ENCODE results near the gene CTF1. TPM values are rescaled to one million over a fixed set of nuclear protein-coding genes. Genes with fewer than 3 reads are reported as not detected.

The CTF1 gene
- polyA plus RNA-seq, 1 donor: 4.0 TPM

GRCh38 chr16:30867747-30868146, 28.7 kb upstream of the CTF1 start:
- H3K27ac ChIP-seq (ENCODE audit: low read length): no peak overlapping the region
- H3K4me3 ChIP-seq (ENCODE audit: low read length): no peak overlapping the region
- no peaks in the 10 kb centered on the region for H3K4me1 ChIP-seq (ENCODE audit: control insufficient read depth, insufficient read depth, low read length)
- H3K9me3 ChIP-seq (ENCODE audit: control insufficient read depth, low read depth, low read length): peaks cover 4% of the 10 kb centered on the region
- H3K36me3 ChIP-seq (ENCODE audit: control insufficient read depth, insufficient read depth, low read length): peaks cover 6% of the 10 kb centered on the region
- H3K27me3 ChIP-seq (ENCODE audit: control insufficient read depth, insufficient read depth, low read length): no peaks in the 10 kb centered on the region
- DNase-seq: no peak
- WGBS (ENCODE audit: insufficient coverage, low lambda C conversion rate): no CpG with 5 or more reads among the region's 5 CpGs

- Histone ChIP-seq H3K4me1 (ENCODE audit: control insufficient read depth, insufficient read depth, low read length) (peaks cover 4% of the 10 kb centered on the region), H3K27me3 (ENCODE audit: control insufficient read depth, insufficient read depth, low read length) (no peaks in the 10 kb centered on the region), H3K9me3 (ENCODE audit: control insufficient read depth, low read depth, low read length) (peaks cover 3% of the 10 kb centered on the region), H3K36me3 (ENCODE audit: control insufficient read depth, insufficient read depth, low read length) (peaks cover 6% of the 10 kb centered on the region), H3K4me3 (ENCODE audit: low read length) (no peak overlapping the region), H3K27ac (ENCODE audit: low read length) (no peak overlapping the region)
- no peak for DNase-seq
- WGBS (ENCODE audit: insufficient coverage, low lambda C conversion rate): no CpG with 5 or more reads among the region's 6 CpGs
These were observed 25.5 kb upstream of the CTF1 start for GRCh38 chr16:30870904-30871303.

- Histone ChIP-seq H3K4me3 (ENCODE audit: low read length) (peak overlapping the region; percentile 88), H3K9me3 (ENCODE audit: control insufficient read depth, low read depth, low read length) (peaks cover 3% of the 10 kb centered on the region), H3K27ac (ENCODE audit: low read length) (peak overlapping the region; percentile 86), H3K36me3 (ENCODE audit: control insufficient read depth, insufficient read depth, low read length) (peaks cover 12% of the 10 kb centered on the region), H3K27me3 (ENCODE audit: control insufficient read depth, insufficient read depth, low read length) (no peaks in the 10 kb centered on the region), H3K4me1 (ENCODE audit: control insufficient read depth, insufficient read depth, low read length) (peaks cover 14% of the 10 kb centered on the region)
- no peak for DNase-seq
- no CpG with 5 or more reads among the region's 23 CpGs for WGBS (ENCODE audit: insufficient coverage, low lambda C conversion rate)
These were observed 22.1 kb upstream of the CTF1 start for GRCh38 chr16:30874244-30874820.

GRCh38 chr16:30874821-30875717, 21.3 kb upstream of the CTF1 start:
- Histone ChIP-seq H3K27me3 (ENCODE audit: control insufficient read depth, insufficient read depth, low read length) (no peaks in the 10 kb centered on the region), H3K4me1 (ENCODE audit: control insufficient read depth, insufficient read depth, low read length) (peaks cover 14% of the 10 kb centered on the region), H3K27ac (ENCODE audit: low read length) (peak overlapping the region; percentile 86), H3K4me3 (ENCODE audit: low read length) (peak overlapping the region; percentile 88), H3K9me3 (ENCODE audit: control insufficient read depth, low read depth, low read length) (peaks cover 3% of the 10 kb centered on the region), H3K36me3 (ENCODE audit: control insufficient read depth, insufficient read depth, low read length) (peaks cover 12% of the 10 kb centered on the region)
- DNase-seq: peak; percentile 94 to 97
- WGBS (ENCODE audit: insufficient coverage, low lambda C conversion rate): 0% methylated on average over 1 of the region's 85 CpGs

GRCh38 chr16:30875871-30876801, 20.3 kb upstream of the CTF1 start:
- peaks cover 14% of the 10 kb centered on the region for H3K4me1 ChIP-seq (ENCODE audit: control insufficient read depth, insufficient read depth, low read length)
- WGBS (ENCODE audit: insufficient coverage, low lambda C conversion rate): no CpG with 5 or more reads among the region's 12 CpGs
- peak in 1 of 2 donors; percentile 62 for DNase-seq

GRCh38 chr16:30876867-30877266, 19.5 kb upstream of the CTF1 start:
- Histone ChIP-seq H3K4me3 (ENCODE audit: low read length) (no peak overlapping the region), H3K36me3 (ENCODE audit: control insufficient read depth, insufficient read depth, low read length) (peaks cover 13% of the 10 kb centered on the region), H3K27me3 (ENCODE audit: control insufficient read depth, insufficient read depth, low read length) (no peaks in the 10 kb centered on the region), H3K4me1 (ENCODE audit: control insufficient read depth, insufficient read depth, low read length) (peaks cover 18% of the 10 kb centered on the region), H3K9me3 (ENCODE audit: control insufficient read depth, low read depth, low read length) (peaks cover 3% of the 10 kb centered on the region), H3K27ac (ENCODE audit: low read length) (peak overlapping the region; percentile 86)
- DNase-seq: peak in 1 of 2 donors; percentile 33
- WGBS (ENCODE audit: insufficient coverage, low lambda C conversion rate): no CpG with 5 or more reads among the region's 5 CpGs

More at GRCh38 chr16:30875871-30876801, 20.3 kb upstream of the CTF1 start:
- H3K9me3 ChIP-seq (ENCODE audit: control insufficient read depth, low read depth, low read length): peaks cover 3% of the 10 kb centered on the region
- peaks cover 13% of the 10 kb centered on the region for H3K36me3 ChIP-seq (ENCODE audit: control insufficient read depth, insufficient read depth, low read length)
- no peaks in the 10 kb centered on the region for H3K27me3 ChIP-seq (ENCODE audit: control insufficient read depth, insufficient read depth, low read length)
- H3K27ac ChIP-seq (ENCODE audit: low read length): peak overlapping the region; percentile 86
- H3K4me3 ChIP-seq (ENCODE audit: low read length): peak overlapping the region; percentile 88

- Histone ChIP-seq H3K4me1 (ENCODE audit: control insufficient read depth, insufficient read depth, low read length) (peaks cover 14% of the 10 kb centered on the region), H3K27ac (ENCODE audit: low read length) (peak overlapping the region; percentile 17), H3K27me3 (ENCODE audit: control insufficient read depth, insufficient read depth, low read length) (no peaks in the 10 kb centered on the region), H3K36me3 (ENCODE audit: control insufficient read depth, insufficient read depth, low read length) (peaks cover 44% of the 10 kb centered on the region), H3K9me3 (ENCODE audit: control insufficient read depth, low read depth, low read length) (no peaks in the 10 kb centered on the region), H3K4me3 (ENCODE audit: low read length) (no peak overlapping the region)
- peak in 1 of 2 donors; percentile 61 for DNase-seq
- WGBS (ENCODE audit: insufficient coverage, low lambda C conversion rate): 0% methylated on average over 1 of the region's 4 CpGs
These were observed 13.7 kb upstream of the CTF1 start for GRCh38 chr16:30882429-30883310.

- no peak overlapping the region for H3K27ac ChIP-seq (ENCODE audit: low read length)
- peaks cover 14% of the 10 kb centered on the region for H3K4me1 ChIP-seq (ENCODE audit: control insufficient read depth, insufficient read depth, low read length)
- no peaks in the 10 kb centered on the region for H3K27me3 ChIP-seq (ENCODE audit: control insufficient read depth, insufficient read depth, low read length)
- H3K36me3 ChIP-seq (ENCODE audit: control insufficient read depth, insufficient read depth, low read length): peaks cover 55% of the 10 kb centered on the region
- H3K4me3 ChIP-seq (ENCODE audit: low read length): no peak overlapping the region
- WGBS (ENCODE audit: insufficient coverage, low lambda C conversion rate): no CpG with 5 or more reads among the region's 3 CpGs
- H3K9me3 ChIP-seq (ENCODE audit: control insufficient read depth, low read depth, low read length): no peaks in the 10 kb centered on the region
- no peak for DNase-seq
These were observed 11.7 kb upstream of the CTF1 start for GRCh38 chr16:30884760-30885159.

GRCh38 chr16:30885196-30885595, 11.2 kb upstream of the CTF1 start:
- 100% methylated on average over 2 of the region's 9 CpGs for WGBS (ENCODE audit: insufficient coverage, low lambda C conversion rate)
- Histone ChIP-seq H3K27me3 (ENCODE audit: control insufficient read depth, insufficient read depth, low read length) (no peaks in the 10 kb centered on the region), H3K4me1 (ENCODE audit: control insufficient read depth, insufficient read depth, low read length) (peaks cover 14% of the 10 kb centered on the region), H3K36me3 (ENCODE audit: control insufficient read depth, insufficient read depth, low read length) (peaks cover 57% of the 10 kb centered on the region), H3K4me3 (ENCODE audit: low read length) (no peak overlapping the region), H3K27ac (ENCODE audit: low read length) (no peak overlapping the region), H3K9me3 (ENCODE audit: control insufficient read depth, low read depth, low read length) (no peaks in the 10 kb centered on the region)
- no peak for DNase-seq

Measured in large intestine (tissue), 3 donors.